Stimulated activated CD8-positive, alpha-beta memory T cell treated with anti-CD3 and anti-CD28 coated beads, Interleukin-4, amount 100 ng/mL, for 24 hours (primary cell): Measurements from ENCODE around the gene RHBDF2.

Experiments
- DNase-seq: peaks from one replicate; pipeline ENCODE4 v3.0.0-alpha.2; 2020; ENCODE audit warnings: low read depth

RHBDF2 gene

GRCh38 chr17:76478730-76479514 lies 22.3 kb downstream of the RHBDF2 start:
- no peak for DNase-seq

- DNase-seq = no peak
These were observed 23.1 kb downstream of the RHBDF2 start for GRCh38 chr17:76478097-76478496.

DNA sequence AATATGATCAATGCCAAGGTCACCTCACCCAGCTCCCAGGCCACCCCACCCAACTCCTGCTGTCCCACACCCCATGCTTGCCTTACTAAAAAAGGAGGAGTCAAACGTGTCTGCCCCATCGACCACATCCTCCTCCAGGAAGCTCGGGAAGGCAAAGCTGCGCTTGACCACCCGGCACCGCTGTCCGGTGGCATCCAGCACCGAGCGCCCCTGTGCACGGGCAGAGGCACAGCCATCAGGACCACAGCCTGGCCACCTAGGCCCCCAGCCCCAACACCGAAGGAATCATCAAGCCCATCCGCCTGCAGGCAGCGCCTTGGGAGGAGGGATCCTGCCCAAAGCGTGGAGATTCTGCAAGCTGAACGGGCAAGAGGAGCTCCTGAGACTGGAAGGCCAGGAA lies 23.6 kb downstream of the RHBDF2 start:
- no peak for DNase-seq

- DNase-seq = no peak
These were observed 24.5 kb downstream of the RHBDF2 start for GRCh38 chr17:76476736-76477135.

DNA sequence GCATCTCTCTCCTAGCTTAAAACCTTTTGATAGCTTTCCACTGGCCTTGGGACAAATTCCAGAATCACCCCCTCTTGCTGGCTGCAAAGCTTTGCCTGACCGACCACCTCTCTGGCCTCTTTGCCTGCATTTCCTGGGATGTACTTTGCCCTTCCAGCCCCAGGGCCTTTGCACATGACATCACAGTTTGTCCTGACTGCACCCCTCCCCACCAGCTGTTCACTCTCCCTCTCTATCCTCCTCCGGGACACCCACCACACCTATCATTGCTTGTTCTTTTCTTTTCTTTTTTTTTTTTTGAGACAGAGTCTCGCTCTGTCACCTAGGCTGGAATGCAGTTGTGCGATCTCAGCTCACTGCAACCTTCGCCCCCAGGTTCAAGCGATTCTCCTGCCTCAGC lies 25.9 kb downstream of the RHBDF2 start:
- DNase-seq = no peak

DNA sequence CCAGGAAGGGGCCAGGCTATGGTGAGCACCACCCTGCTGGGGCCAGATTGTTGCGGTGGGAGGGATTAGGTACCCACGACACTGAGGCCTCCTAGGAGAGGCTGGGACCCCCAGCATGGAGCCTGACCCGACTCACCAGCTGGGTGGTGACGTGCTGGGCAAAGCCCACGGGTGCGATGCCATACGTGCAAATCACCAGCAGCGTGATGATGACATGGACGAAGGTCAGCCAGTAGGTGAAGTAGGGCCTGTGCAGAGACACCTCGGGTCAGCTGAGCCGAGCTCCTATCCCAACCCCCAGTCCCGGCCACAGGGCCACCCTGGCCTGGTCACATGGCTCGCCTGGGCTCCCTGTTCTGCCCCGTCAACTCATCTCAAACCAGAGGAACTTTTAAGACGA lies 26.3 kb downstream of the RHBDF2 start:
- DNase-seq = no peak

DNA sequence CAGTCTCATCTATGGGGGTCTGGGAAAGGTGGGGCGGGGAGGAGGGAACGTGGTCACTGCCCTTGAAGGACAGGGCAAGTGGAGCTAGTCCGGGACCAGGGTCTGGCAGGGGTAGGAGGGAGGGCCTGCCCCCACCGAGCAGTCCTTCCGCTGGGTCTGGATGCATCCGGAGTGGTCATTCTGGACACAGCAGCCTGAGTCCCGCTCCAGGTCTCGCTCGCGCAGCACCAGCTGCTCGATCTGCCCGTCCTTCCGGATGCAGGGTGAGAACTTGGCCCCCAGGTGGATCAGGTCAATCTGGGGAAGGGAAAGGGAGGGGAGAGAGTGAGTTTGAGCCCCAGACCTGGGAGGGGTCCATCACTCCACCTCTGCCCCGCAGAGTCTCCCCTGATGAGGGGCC lies 27.0 kb downstream of the RHBDF2 start:
- DNase-seq = no peak

- DNase-seq = no peak
These were observed 27.7 kb downstream of the RHBDF2 start for GRCh38 chr17:76473541-76473985.

GRCh38 chr17:76472726-76473125 lies 28.5 kb downstream of the RHBDF2 start:
- DNase-seq = no peak

GRCh38 chr17:76472258-76472645 lies 29.0 kb downstream of the RHBDF2 start:
- no peak for DNase-seq

GRCh38 chr17:76471498-76472257 lies 29.5 kb downstream of the RHBDF2 start:
- DNase-seq = no peak

- no peak for DNase-seq
These were observed 31.1 kb downstream of the RHBDF2 start for GRCh38 chr17:76469991-76470739.

- no peak for DNase-seq
These were observed 31.9 kb downstream of the RHBDF2 start for GRCh38 chr17:76469076-76469990.

DNA sequence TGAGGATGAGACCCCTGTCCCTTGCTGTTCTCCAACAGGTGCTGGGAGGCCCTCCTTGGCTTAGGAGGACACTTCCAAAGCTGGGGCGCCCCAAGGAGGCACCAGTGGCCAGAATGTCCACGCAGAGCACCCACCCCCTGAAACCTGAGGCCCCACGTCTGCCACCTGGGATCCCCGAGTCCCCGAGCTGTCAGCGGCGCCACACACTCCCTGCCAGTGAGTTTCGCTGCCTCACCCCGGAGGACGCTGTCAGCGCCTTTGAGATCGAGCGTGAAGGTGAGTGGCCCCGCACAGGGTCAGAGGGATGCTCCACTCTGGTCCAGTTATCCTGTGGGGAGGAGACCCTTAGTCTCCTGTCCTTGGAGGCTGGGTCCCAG lies 32.6 kb downstream of the RHBDF2 start:
- no peak for DNase-seq

GRCh38 chr17:76467809-76468633 lies 33.2 kb downstream of the RHBDF2 start:
- no peak for DNase-seq

DNA sequence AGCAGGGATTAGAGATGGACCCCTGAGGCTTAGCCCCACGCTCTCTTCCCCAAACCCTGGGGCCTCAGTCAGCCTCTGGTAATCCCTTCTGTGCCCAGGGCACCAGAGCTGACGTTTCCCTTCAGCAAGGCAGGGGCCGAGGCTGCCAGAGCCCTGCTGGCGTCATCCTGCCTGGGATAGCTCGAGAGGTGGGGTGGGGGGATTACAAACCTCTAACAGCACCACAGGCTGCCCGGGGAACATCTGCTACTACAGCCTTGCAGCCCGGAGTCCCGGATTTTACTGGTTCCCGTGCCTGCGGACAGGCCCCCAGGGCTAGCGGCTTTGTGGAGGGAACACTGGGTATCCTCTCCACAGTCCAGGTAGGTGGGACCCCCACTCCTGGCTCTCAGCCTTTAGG lies 33.9 kb downstream of the RHBDF2 start, which contains the start of gene AANAT:
Gene AANAT, plus strand, starts transcription at position 238 of the 400 bp plus-strand sequence. CDS start 1,144 bp downstream, outside the sequence.
- DNase-seq = no peak

- DNase-seq = no peak
These were observed 34.5 kb downstream of the RHBDF2 start for GRCh38 chr17:76466775-76467130.

DNA sequence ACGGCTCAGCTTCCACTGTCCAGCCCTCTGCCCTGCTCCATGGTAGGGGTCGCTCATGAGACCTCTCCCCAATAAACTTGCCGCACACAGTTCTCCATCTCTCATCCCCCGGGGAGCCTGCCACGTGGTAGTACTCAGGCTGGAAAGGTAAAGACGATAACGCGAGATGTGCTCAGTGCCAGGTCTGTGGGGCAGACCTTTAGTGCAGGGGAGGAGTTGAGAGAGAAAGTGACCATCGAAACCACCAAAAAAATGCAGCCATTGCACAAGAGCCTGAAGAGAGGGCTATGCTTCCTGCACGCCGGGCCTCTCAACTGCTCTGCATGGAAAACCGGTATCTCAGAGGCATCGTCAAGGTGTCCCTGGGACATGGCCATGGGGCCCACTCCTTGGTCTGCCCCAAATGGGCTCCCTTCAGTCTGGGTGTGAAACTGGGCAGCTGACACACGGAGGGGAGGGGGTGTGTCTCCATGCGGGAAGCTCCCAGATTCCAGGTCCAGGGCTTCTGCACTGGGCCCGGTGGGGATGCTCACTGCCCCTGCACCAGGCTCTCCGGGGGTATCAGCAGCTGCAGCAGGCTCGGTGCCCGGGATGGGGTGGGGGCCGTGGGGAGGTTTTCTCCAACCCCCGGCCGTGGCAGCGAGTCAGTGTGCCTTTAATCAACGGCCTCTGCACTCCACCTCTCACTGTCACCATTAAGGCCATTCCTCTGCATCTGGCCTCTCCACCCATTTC lies 38.5 kb downstream of the RHBDF2 start:
- DNase-seq = no peak

- no peak for DNase-seq
These were observed 39.3 kb downstream of the RHBDF2 start for GRCh38 chr17:76461765-76462555.
